Measurements from ENCODE around the gene LMX1B.

LMX1B gene

GRCh38 chr9:126682928-126683697 is 69.4 kb downstream of the LMX1B start:
- no peak for DNase-seq (ENCODE audit: low read depth in 1 of 2, low spot score in 1 of 2)
- no peak for TF ChIP-seq CTCF (IDR thresholded peaks at IDR 0.05; ENCODE audit: insufficient read depth, low read length)
- TF ChIP-seq GABPA (IDR thresholded peaks at IDR 0.05; ENCODE audit: low read depth): no peak
- TF ChIP-seq POLR2AphosphoS5 (IDR thresholded peaks at IDR 0.05; ENCODE audit: low read depth): no peak
- no peak for TF ChIP-seq SPI1 (IDR thresholded peaks at IDR 0.05; ENCODE audit: borderline replicate concordance, low read depth)
- TF ChIP-seq REST (IDR thresholded peaks at IDR 0.05; ENCODE audit: insufficient replicate concordance, low read depth): no peak
- Histone ChIP-seq H3K27ac (replicated peaks) (no peak overlapping the region), H3K4me3 (replicated peaks; ENCODE audit: insufficient read depth, low read length) (no peak overlapping the region), H3K27me3 (ENCODE audit: insufficient read depth, poor library complexity, severe bottlenecking) (peaks cover 39% of the 10 kb centered on the region)

- no peak for DNase-seq (ENCODE audit: low read depth in 1 of 2, low spot score in 1 of 2)
- TF ChIP-seq CTCF (IDR thresholded peaks at IDR 0.05; ENCODE audit: insufficient read depth, low read length) (no peak), SPI1 (IDR thresholded peaks at IDR 0.05; ENCODE audit: borderline replicate concordance, low read depth) (no peak), GABPA (IDR thresholded peaks at IDR 0.05; ENCODE audit: low read depth) (no peak), REST (IDR thresholded peaks at IDR 0.05; ENCODE audit: insufficient replicate concordance, low read depth) (no peak), POLR2AphosphoS5 (IDR thresholded peaks at IDR 0.05; ENCODE audit: low read depth) (no peak)
- peaks cover 39% of the 10 kb centered on the region for H3K27me3 ChIP-seq (ENCODE audit: insufficient read depth, poor library complexity, severe bottlenecking)
- no peak overlapping the region for H3K27ac ChIP-seq (replicated peaks)
- no peak overlapping the region for H3K4me3 ChIP-seq (replicated peaks; ENCODE audit: insufficient read depth, low read length)
Measured at GRCh38 chr9:126683698-126684044, 69.9 kb downstream of the LMX1B start.

- no peak overlapping the region for H3K27ac ChIP-seq (replicated peaks)
- DNase-seq (ENCODE audit: low read depth in 1 of 2, low spot score in 1 of 2): no peak
- peaks cover 39% of the 10 kb centered on the region for H3K27me3 ChIP-seq (ENCODE audit: insufficient read depth, poor library complexity, severe bottlenecking)
- no peak overlapping the region for H3K4me3 ChIP-seq (replicated peaks; ENCODE audit: insufficient read depth, low read length)
- TF ChIP-seq GABPA (IDR thresholded peaks at IDR 0.05; ENCODE audit: low read depth) (no peak), POLR2AphosphoS5 (IDR thresholded peaks at IDR 0.05; ENCODE audit: low read depth) (no peak), SPI1 (IDR thresholded peaks at IDR 0.05; ENCODE audit: borderline replicate concordance, low read depth) (no peak), REST (IDR thresholded peaks at IDR 0.05; ENCODE audit: insufficient replicate concordance, low read depth) (no peak), CTCF (IDR thresholded peaks at IDR 0.05; ENCODE audit: insufficient read depth, low read length) (no peak)
Measured at GRCh38 chr9:126684345-126684744, 70.6 kb downstream of the LMX1B start.
